RWPE2 (cell line): Measurements from ENCODE around the gene CD200.
"Not testable (repeated sequence)": the region's sequence is repeated elsewhere in the genome, so short reads cannot be mapped to it uniquely, and the experiment has no call there.

Experiments used
- ATAC-seq: fragments of 200-7000 bp; cut with Tn5 transposase; 3 replicates; pipeline ENCODE4 v1.9.1; 2021; ENCODE audit warnings: low read depth
- DNase-seq: peaks from one replicate; pipeline ENCODE4 v3.0.0-alpha.2; 2020; ENCODE audit warnings: low spot score
- H3K27ac ChIP-seq: fragments of 450-650 bp; 2 replicates; pipeline ENCODE4 v1.5.1; 2017; ENCODE audit warnings: mild to moderate bottlenecking; ENCODE audit not compliant: poor library complexity, severe bottlenecking
- H3K27me3 ChIP-seq: fragments of 250-450 bp; sonication (Bioruptor Pico); 2 replicates; pipeline ENCODE4 v1.5.1; 2021; ENCODE audit warnings: mild to moderate bottlenecking, moderate library complexity; ENCODE audit not compliant: insufficient read depth, poor library complexity, severe bottlenecking
- H3K36me3 ChIP-seq: fragments of 250-450 bp; sonication (Bioruptor Pico); 2 replicates; pipeline ENCODE4 v1.5.1; 2020; ENCODE audit warnings: low read depth, mild to moderate bottlenecking, moderate library complexity
- H3K4me1 ChIP-seq: fragments of 250-450 bp; sonication (Bioruptor Pico); 2 replicates; pipeline ENCODE4 v1.5.1; 2021; ENCODE audit warnings: mild to moderate bottlenecking, moderate library complexity; ENCODE audit not compliant: insufficient read depth, poor library complexity, severe bottlenecking
- H3K4me3 ChIP-seq: fragments of 250-450 bp; sonication (Bioruptor Pico); 2 replicates; pipeline ENCODE4 v1.5.1; 2021; ENCODE audit warnings: mild to moderate bottlenecking, moderate library complexity; ENCODE audit not compliant: severe bottlenecking
- H3K9me3 ChIP-seq: fragments of 250-450 bp; sonication (Bioruptor Pico); 2 replicates; pipeline ENCODE4 v1.5.1; 2021; ENCODE audit warnings: mild to moderate bottlenecking, moderate library complexity; ENCODE audit not compliant: severe bottlenecking
- TF ChIP-seq, protein P1 (sequence below): fragments of 450-650 bp; IDR thresholded peaks from one replicate; pipeline ENCODE4 v1.5.1; 2017; ENCODE audit warnings: mild to moderate bottlenecking, moderate library complexity; ENCODE audit not compliant: poor library complexity, severe bottlenecking

CD200 gene

DNA sequence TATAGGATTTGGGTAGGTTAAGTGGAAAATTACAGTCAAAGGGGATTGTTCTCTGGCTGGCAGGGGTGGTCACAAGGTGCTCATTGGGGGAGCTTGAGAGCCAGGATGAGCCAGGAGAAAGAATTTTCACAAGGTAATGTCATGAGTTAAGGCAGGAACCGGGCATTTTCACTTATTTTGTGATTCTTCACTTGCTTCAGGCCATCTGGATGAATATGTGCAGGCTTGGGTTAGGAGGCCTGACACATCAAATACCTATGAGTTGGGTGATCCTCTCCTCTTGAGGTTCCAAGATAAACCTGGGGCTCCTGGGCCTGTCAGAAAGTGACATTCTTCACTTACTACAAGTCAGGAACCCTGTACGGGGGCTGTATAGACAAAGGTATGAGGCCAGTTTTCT lies 68.7 kb downstream of the CD200 start:
- TF ChIP-seq, protein P1, sequence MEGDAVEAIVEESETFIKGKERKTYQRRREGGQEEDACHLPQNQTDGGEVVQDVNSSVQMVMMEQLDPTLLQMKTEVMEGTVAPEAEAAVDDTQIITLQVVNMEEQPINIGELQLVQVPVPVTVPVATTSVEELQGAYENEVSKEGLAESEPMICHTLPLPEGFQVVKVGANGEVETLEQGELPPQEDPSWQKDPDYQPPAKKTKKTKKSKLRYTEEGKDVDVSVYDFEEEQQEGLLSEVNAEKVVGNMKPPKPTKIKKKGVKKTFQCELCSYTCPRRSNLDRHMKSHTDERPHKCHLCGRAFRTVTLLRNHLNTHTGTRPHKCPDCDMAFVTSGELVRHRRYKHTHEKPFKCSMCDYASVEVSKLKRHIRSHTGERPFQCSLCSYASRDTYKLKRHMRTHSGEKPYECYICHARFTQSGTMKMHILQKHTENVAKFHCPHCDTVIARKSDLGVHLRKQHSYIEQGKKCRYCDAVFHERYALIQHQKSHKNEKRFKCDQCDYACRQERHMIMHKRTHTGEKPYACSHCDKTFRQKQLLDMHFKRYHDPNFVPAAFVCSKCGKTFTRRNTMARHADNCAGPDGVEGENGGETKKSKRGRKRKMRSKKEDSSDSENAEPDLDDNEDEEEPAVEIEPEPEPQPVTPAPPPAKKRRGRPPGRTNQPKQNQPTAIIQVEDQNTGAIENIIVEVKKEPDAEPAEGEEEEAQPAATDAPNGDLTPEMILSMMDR, result no peak
- H3K4me1 ChIP-seq, result no peaks in the 10 kb centered on the region
- H3K27ac ChIP-seq, result no peak overlapping the region
- no peaks in the 10 kb centered on the region for H3K36me3 ChIP-seq
- H3K9me3 ChIP-seq, result no peaks in the 10 kb centered on the region
- H3K27me3 ChIP-seq, result no peaks in the 10 kb centered on the region
- DNase-seq (no peak), ATAC-seq (no peak)
- H3K4me3 ChIP-seq, result no peak overlapping the region

DNA sequence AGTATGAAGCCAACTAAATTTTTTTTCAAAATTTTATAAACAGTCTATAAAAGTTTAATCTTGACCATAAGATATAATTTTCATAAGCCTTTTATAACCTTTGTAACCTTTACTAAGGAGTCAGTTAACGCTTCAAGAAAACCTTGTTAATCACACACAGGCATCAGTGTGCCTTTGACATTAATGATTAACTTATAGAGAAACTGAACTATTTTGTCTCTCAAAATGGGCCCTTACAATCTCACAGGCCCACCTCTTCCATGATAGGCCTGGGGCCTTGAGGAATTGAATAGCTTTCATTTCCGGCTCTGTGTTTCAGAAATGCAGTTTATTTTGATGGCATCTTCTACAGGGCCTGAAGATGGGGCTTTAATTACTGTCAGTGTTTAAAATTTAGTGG lies 70.1 kb downstream of the CD200 start:
- H3K27me3 ChIP-seq, result no peaks in the 10 kb centered on the region
- no peaks in the 10 kb centered on the region for H3K4me1 ChIP-seq
- no peak overlapping the region for H3K4me3 ChIP-seq
- no peak overlapping the region for H3K27ac ChIP-seq
- no peak for ATAC-seq
- no peak for DNase-seq
- H3K36me3 ChIP-seq, result no peaks in the 10 kb centered on the region
- H3K9me3 ChIP-seq, result no peaks in the 10 kb centered on the region
- TF ChIP-seq, protein P1, result no peak

DNA sequence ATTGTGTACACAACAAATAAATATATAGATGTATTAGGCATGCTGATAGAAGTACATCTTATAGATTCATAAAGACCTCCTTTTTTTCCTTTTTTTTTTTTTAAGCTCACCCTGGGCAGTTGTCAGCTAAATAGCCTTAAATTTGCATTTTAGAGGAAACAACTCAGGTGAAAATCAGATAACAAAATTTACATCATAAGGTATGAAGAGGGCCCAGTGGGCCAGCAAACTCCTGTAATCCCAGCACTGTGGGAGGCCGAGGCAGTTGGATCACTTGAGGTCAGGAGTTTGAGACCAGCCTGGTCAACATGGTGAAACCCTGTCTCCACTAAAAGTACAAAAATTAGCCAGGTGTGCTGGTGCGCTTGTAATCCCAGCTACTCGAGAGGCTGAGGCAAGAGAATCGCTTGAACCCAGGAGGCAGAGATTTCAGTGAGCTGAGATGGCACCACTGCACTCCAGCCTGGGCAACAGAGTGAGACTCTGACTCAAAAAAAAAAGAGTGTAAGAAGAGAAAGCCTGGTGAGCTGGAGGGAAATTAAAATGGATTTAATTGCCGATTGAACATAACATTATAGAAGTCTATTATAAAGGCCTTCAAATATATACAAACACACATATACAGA lies 72.1 kb downstream of the CD200 start:
- H3K4me1 ChIP-seq, H3K27ac ChIP-seq, H3K4me3 ChIP-seq, ATAC-seq, H3K9me3 ChIP-seq, DNase-seq, H3K36me3 ChIP-seq, H3K27me3 ChIP-seq: not testable (repeated sequence)

DNA sequence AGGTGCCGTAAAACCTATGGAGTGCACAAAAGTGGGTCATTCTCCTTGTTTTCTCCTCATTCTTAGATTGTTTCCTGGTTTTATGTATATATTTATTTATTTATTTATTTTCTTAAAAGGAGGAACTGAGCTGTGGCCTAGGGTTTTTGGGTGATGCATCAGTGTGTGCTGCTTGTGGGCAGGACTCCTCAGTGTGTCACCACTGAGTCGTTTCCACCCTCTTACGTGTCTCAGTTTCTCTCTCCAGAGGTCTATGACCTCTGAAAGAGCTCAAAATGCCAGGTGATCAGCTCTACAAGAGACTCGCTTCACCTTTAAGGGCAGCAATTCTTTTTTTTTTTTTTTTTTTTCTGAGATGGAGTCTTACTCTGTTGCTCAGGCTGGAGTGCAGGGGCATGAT lies 72.9 kb downstream of the CD200 start:
- ATAC-seq, result no peak
- TF ChIP-seq, protein P1, result no peak
- H3K9me3 ChIP-seq, result no peaks in the 10 kb centered on the region
- no peak for DNase-seq
- no peaks in the 10 kb centered on the region for H3K27me3 ChIP-seq
- no peak overlapping the region for H3K4me3 ChIP-seq
- no peaks in the 10 kb centered on the region for H3K36me3 ChIP-seq
- H3K4me1 ChIP-seq, result no peaks in the 10 kb centered on the region
- no peak overlapping the region for H3K27ac ChIP-seq

DNA sequence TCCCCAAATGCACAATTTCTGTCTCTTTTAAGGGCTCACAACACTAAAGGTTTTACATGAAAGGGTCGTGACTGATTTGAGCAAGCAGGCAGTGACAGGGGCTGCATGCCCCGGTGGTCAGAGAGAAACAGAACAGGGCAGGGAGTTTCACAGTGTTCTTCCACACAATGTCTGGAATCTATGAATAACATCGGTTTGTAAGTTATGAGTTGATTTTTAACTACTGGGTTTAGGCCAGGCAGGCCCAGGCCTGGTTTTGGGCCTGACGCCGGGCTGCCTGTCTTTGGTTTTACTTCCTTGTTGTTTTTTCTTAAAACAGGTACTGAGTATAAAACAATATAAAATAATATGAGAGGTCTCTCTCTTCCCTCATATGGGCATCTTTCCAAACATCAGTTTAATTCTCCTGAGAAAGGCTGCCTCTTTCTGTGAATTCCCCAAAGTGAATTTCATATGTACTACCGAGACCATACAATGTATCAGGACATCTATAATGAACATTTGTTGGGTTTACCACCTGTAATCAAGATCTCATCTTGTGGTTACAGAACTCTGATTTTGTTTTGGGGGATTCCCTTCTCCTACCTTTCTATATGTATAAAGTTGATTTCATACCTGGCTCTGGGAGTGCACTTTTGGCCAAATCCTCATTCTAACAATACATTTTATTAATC lies 74.4 kb downstream of the CD200 start:
- no peak for ATAC-seq
- H3K27me3 ChIP-seq, result no peaks in the 10 kb centered on the region
- no peaks in the 10 kb centered on the region for H3K36me3 ChIP-seq
- no peaks in the 10 kb centered on the region for H3K4me1 ChIP-seq
- H3K4me3 ChIP-seq, result no peak overlapping the region
- TF ChIP-seq, protein P1, result no peak
- no peaks in the 10 kb centered on the region for H3K9me3 ChIP-seq
- H3K27ac ChIP-seq, result no peak overlapping the region
- DNase-seq, result no peak
